ENCODE results near the gene PNMT. TPM values are rescaled to one million over a fixed set of nuclear protein-coding genes. Genes with fewer than 3 reads are reported as not detected.

The PNMT gene
- total and polyA plus RNA-seq, 2 of the 13 experiments (the other 11 are each of a cell fraction or from before 2014, with no cell fraction given) = 0.25 TPM; not detected in 1

GRCh38 chr17:39642291-39643074 is 25.8 kb upstream of the PNMT start:
- in situ Hi-C loops (cut with HindIII; ENCODE audit: extremely low pct_ligation_motif_present, low pct_unique_long_range_greater_than_20kb) = no loop called here
- ChIA-PET POLR2A (interaction anchor here (1.3 kb wide), 1 partner anchor 10 kb away, joined by 3 read pairs; no protein-coding TSS in a partner anchor), CTCF (ENCODE audit: low intra/inter-chr PET ratio, low total read pairs) (no interaction called here)
- H3K4me2 ChIP-seq (ENCODE audit: low read depth, low read length) = no peak overlapping the region
- no peak overlapping the region for H3K27ac ChIP-seq (ENCODE audit: extremely low read length, insufficient read depth, low read length)
- no peak overlapping the region for H3K4me3 ChIP-seq (replicated peaks in 1 of 3; ENCODE audit: insufficient read depth in 1 of 3, low read depth in 2 of 3, low read length in 3 of 3)
- intact Hi-C loops (cut with micrococcal nuclease; ENCODE audit: unreplicated experiment) = no loop called here
- peaks cover 3% of the 10 kb centered on the region for H4K20me1 ChIP-seq (ENCODE audit: insufficient read depth, low read length)
- DNase-seq (ENCODE audit: low spot score) (no peak), ATAC-seq (no peak), FAIRE-seq (no peak)
- peaks cover 63% of the 10 kb centered on the region for H3K79me2 ChIP-seq (ENCODE audit: insufficient read depth, low read length)
- TF ChIP-seq NR2F6 (IDR thresholded peaks at IDR 0.05) (no peak), NR2F6 (CRISPR knock-in tag; IDR thresholded peaks at IDR 0.05) (no peak), KAT8 (CRISPR knock-in tag; IDR thresholded peaks at IDR 0.05) (no peak), POLR2G (IDR thresholded peaks at IDR 0.05; ENCODE audit: low read depth, low read length) (no peak), FUBP1 (CRISPR knock-in tag; IDR thresholded peaks at IDR 0.05; ENCODE audit: borderline replicate concordance) (no peak), ZKSCAN5 (CRISPR knock-in tag; IDR thresholded peaks at IDR 0.05) (no peak), ZMYM3 (CRISPR knock-in tag; IDR thresholded peaks at IDR 0.05) (peak; percentile 56; the same call in 1 of the 2 replicates), ZNF567 (CRISPR knock-in tag; IDR thresholded peaks at IDR 0.05; ENCODE audit: borderline replicate concordance) (no peak), SP1 (IDR thresholded peaks at IDR 0.05) (no peak), SP1 (CRISPR knock-in tag; IDR thresholded peaks at IDR 0.05) (no peak), ZNF354B (CRISPR knock-in tag; IDR thresholded peaks at IDR 0.05) (no peak)
- no peaks in the 10 kb centered on the region; a peak in 1 of 5 replicates for H3K27me3 ChIP-seq (ENCODE audit: control insufficient read depth in 1 of 2, insufficient read depth in 2 of 2, low read length in 2 of 2)
- H2AFZ ChIP-seq (ENCODE audit: low read length) = no peak overlapping the region
- no TSS peak for BruUV-seq (replicated peaks)
- no peak overlapping the region for H3K9ac ChIP-seq (ENCODE audit: insufficient read depth, low read depth, low read length)
- H3K9me3 ChIP-seq (ENCODE audit: low read length) = no peaks in the 10 kb centered on the region
- H3K4me1 ChIP-seq (ENCODE audit: insufficient read depth, low read length) = peaks cover 56% of the 10 kb centered on the region
- H3K36me3 ChIP-seq (replicated peaks in 1 of 2; ENCODE audit: control insufficient read depth in 1 of 2, insufficient read depth in 2 of 2, low read length in 2 of 2) = peaks cover 0 to 2% of the 10 kb centered on the region in 2 experiments; a peak in 2 of 5 replicates
- WGBS (ENCODE audit: low lambda C conversion rate) = 93% methylated on average over 9 of the region's 9 CpGs
